ENCODE data around the gene CDIP1.
A peak's percentile ranks its signal among the peaks of the same experiment; 100 is the strongest.

CDIP1 gene

DNA sequence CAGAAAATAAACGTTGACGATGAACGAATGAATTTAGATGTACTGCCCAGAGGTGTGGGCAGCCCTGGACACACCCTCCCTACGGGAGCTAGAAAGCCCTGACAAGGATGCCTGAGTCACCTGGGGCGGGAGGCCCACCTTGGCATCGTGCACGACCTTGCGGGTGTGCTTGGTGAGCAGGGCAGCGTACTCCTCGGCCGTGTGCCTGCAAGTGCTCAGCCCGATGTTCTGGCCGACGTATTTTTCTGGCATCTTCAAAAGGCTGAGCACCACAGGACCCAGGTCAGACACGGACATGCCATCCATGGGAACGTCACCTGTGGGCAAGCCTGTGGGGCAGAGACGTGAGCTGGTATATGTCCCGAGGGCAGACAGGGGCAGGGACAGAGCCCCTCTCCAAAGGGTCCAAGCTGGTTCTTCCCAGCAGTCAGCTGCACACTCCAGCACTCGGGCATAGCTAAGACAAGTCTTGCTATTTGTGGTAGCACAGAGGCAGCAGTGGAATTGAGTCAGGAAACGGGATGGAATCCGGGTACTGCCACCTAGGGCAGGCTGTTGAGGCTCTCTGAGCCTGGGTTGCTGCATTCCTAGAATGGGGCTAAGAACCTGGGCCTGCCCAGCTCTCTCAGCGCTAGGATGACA, 74.9 kb downstream of the CDIP1 start:
- no peak for DNase-seq (ENCODE audit: low read depth, low spot score)
- H3K27ac ChIP-seq, result peak overlapping the region; percentile 91

DNA sequence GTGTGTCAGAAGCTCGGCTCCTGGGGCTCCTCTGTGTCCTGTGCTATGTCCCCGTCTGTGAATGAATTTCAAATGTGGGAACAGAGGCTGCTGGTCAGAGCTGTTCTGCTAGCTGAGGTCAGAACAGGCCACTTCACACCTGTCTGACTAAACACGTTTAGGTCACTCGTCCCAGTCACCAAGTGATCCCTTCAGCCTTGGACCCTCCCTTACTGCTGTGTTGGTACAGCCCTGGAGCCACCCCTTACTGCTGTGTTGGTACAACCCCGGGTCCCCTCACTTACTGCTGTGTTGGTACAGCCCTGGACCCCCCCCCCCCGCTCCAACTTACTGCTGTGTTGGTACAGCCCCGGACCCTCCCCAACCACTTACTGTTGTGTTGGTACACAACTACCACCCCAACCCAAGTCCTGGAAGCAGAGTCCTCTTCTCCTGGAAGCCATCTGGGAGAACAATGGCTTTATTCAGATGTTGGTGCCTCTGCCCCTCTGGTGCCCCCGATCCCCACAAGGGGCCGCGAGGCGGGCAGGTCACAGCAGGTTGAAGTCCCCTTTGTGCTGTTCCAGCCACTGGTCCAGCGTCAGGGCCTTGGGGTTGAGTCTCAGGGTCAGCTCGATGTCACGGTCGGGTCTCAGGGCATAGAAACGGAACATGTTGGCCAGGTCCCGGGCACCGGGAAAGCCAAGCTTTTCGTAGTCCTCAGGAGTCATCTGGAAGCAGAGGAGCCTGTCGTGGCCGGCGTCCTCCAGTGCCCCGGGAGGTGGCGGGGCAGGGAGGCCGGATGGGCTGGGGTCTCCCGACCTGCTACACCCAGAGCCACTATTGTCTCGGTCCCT, 77.1 kb downstream of the CDIP1 start:
- H3K27ac ChIP-seq, result no peak overlapping the region
- DNase-seq (ENCODE audit: low read depth, low spot score), result no peak

DNA sequence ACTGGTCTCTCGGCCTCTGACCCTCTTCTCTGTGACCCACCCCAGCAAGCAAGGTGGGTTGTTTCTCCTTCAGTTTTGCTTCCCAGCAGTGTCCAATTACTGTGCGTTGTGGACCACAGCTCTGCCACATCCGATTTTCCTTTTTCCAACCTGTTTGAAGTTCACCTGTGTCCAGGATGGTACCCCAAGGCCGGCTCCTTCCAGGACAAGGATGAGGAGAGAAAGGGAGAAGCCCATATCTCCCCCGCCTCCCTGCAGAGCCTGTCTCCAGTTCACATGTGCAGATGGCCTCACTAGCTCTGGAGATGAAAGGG, 77.7 kb downstream of the CDIP1 start:
- no peak for DNase-seq (ENCODE audit: low read depth, low spot score)
- no peak overlapping the region for H3K27ac ChIP-seq
